ENCODE results near the gene AGPS. TPM values are rescaled to one million over a fixed set of nuclear protein-coding genes. Genes with fewer than 3 reads are reported as not detected.
"Not testable (repeated sequence)": the region's sequence is repeated elsewhere in the genome, so short reads cannot be mapped to it uniquely, and the experiment has no call there.

AGPS gene
- total RNA-seq, 4 donors from 2014 or later = 21.4 to 50.9 (median 34.3) TPM

GRCh38 chr2:177550264-177551200 lies 158.0 kb downstream of the AGPS start:
- Histone ChIP-seq H3K4me1 (peaks cover 0 to 6% (median 0%) of the 10 kb centered on the region in 3 donors), H3K27me3 (no peaks in the 10 kb centered on the region), H3K36me3 (no peaks in the 10 kb centered on the region), H3K27ac (no peak overlapping the region), H3K9me3 (no peaks in the 10 kb centered on the region), H3K4me3 (no peak overlapping the region)
- TF ChIP-seq, protein P1, sequence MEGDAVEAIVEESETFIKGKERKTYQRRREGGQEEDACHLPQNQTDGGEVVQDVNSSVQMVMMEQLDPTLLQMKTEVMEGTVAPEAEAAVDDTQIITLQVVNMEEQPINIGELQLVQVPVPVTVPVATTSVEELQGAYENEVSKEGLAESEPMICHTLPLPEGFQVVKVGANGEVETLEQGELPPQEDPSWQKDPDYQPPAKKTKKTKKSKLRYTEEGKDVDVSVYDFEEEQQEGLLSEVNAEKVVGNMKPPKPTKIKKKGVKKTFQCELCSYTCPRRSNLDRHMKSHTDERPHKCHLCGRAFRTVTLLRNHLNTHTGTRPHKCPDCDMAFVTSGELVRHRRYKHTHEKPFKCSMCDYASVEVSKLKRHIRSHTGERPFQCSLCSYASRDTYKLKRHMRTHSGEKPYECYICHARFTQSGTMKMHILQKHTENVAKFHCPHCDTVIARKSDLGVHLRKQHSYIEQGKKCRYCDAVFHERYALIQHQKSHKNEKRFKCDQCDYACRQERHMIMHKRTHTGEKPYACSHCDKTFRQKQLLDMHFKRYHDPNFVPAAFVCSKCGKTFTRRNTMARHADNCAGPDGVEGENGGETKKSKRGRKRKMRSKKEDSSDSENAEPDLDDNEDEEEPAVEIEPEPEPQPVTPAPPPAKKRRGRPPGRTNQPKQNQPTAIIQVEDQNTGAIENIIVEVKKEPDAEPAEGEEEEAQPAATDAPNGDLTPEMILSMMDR (IDR thresholded peaks at IDR 0.05) = no peak
- TF ChIP-seq POLR2A (IDR thresholded peaks at IDR 0.05) (no peak), POLR2AphosphoS5 (IDR thresholded peaks at IDR 0.05) (no peak), EP300 (IDR thresholded peaks at IDR 0.05) (no peak)
- no peak for ATAC-seq
- 55 to 72% methylated on average over 5 of the region's 5 CpGs for WGBS, 2 donors (ENCODE audit: low coverage in 1 of 2)

DNA sequence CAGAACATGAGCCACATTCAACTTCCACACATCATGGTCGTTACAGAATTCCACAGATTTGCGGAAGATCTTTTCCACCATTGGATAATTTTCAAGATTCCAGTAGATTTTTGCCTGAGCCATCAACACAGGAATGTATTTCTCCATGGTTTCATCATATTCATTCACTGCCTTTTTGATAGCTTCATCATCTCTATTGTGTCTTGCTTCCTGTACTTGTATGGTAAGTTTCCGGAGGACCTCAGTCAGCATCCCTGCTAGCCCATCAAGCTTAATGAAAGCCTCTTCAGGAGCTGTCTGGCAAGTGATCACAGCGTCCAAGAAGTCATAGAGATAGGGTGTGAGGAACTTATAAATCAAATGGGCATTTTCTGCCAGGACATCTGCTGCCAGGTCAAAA lies 158.8 kb downstream of the AGPS start:
- WGBS, 2 donors (ENCODE audit: low coverage in 1 of 2) = 86 to 87% methylated on average over 1 to 2 of the region's 4 CpGs
- H3K36me3 ChIP-seq, H3K4me3 ChIP-seq, H3K4me1 ChIP-seq, H3K27me3 ChIP-seq, H3K27ac ChIP-seq, H3K9me3 ChIP-seq, ATAC-seq: not testable (repeated sequence)

DNA sequence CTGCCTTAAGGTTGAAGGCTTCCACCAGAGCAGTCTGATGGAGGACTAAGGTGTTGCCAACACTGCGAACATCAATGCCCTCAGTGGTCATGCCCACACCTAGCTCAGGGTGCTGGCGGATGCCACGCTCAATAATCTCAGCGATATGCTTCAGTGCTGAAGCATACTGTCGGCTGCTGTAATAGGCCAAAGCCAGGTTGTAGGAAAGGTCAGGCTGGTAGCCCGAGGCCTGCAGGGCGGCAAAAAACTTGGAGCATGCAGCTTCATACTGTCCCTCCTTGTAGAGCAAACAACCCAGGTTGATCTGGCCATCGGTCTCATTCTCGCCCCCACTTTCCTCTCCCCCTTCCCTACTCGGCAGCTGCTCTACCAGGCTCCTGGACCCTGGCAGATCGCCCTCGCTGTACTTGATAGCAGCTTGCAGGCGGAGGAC lies 159.4 kb downstream of the AGPS start:
- H3K4me3 ChIP-seq = peak overlapping the region; percentile 54 to 75
- peaks cover 0 to 6% (median 0%) of the 10 kb centered on the region in 3 donors for H3K4me1 ChIP-seq
- ATAC-seq = no peak
- TF ChIP-seq, protein P1 (IDR thresholded peaks at IDR 0.05) = no peak
- no peak for TF ChIP-seq POLR2A (IDR thresholded peaks at IDR 0.05)
- TF ChIP-seq POLR2AphosphoS5 (IDR thresholded peaks at IDR 0.05) = no peak
- TF ChIP-seq EP300 (IDR thresholded peaks at IDR 0.05) = no peak
- no peaks in the 10 kb centered on the region for H3K27me3 ChIP-seq
- 73 to 83% methylated on average over 1 to 3 of the region's 13 CpGs for WGBS, 2 donors (ENCODE audit: low coverage in 1 of 2)
- H3K9me3 ChIP-seq = no peaks in the 10 kb centered on the region
- no peaks in the 10 kb centered on the region for H3K36me3 ChIP-seq
- H3K27ac ChIP-seq = peak overlapping the region in 2 of 4 donors; percentile 93 to 97

DNA sequence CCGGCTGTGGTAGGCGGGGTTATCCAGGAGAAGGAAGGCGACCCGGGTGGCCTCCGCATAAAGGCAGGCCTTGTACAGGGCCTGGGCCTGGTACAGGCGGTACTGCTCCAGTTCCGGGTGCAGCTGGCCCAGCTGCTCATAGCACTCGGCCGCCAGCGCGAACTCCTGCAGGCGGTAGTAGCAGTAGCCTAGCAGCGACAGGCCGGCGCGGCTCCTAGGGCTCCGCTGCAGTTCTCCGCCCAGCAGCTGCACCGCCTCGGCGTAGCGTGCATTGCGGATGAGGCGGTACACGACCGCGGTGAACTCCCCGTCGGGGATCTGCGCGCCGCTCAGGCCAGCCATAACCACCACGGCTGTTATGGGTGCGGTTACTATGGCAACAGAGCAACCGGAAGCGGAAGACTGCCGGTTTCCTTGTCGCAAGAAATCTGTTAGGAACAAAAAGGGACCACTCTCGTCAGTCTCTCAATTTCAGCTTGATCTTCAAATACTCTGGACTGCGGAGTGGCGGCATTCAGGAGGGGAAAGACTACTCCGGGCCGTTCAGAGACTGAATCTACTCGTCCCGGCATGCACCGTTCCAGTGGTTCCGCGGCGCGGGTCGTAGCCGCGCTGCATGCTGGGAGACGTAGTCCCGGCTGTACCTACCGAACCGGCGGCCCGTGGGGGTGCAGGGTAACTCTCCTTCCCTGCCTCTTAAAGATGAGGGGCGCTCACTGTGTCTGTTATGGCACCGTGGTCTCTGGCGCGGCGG lies 160.0 kb downstream of the AGPS start:
- TF ChIP-seq POLR2AphosphoS5 (IDR thresholded peaks at IDR 0.05) (peak; percentile 7), POLR2A (IDR thresholded peaks at IDR 0.05) (peak in 1 of 2 donors; percentile 16)
- TF ChIP-seq, protein P1 (IDR thresholded peaks at IDR 0.05) = no peak
- WGBS, 2 donors (ENCODE audit: low coverage in 1 of 2) = 0% methylated on average over 2 to 5 of the region's 64 CpGs

DNA sequence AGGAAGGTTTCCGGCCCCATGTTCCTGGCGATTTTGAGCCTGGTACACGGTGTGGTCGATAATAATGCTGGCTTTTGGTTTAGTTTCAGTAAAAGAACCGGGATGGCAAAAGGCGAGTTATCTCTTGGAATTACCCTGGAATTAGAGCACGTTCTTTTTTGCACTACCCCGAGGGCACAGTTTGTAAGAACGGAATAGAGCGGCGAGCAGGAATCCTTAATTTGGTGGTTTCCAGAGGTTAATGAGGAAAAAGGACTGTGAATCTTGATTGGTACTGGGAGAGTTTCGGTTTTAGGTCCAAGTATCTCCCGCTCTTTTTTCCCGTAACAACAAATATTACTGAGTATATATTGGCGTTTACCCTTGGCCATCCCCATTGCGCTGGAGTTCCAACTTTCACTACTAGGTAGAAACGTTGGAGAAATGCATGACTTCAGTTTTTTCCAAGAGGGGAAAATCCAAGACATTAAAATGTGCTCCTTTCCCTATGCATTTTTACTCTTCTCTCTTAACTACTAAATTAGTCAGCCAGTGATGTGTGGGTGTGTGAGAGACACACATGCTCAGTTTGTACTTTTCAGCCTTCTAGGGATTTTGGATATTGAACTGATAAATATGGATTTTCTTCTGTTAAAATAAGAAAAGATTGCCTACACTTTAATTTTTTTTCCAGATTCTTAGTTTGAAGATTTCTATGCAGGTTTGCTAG lies 160.8 kb downstream of the AGPS start:
- Histone ChIP-seq H3K4me1 (peaks cover 0 to 6% (median 0%) of the 10 kb centered on the region in 3 donors), H3K4me3 (peak overlapping the region; percentile 54 to 75), H3K27ac (peak overlapping the region; percentile 50 to 97 (median 91)), H3K36me3 (no peaks in the 10 kb centered on the region), H3K9me3 (no peaks in the 10 kb centered on the region), H3K27me3 (no peaks in the 10 kb centered on the region)
- TF ChIP-seq POLR2A (IDR thresholded peaks at IDR 0.05) (no peak), EP300 (IDR thresholded peaks at IDR 0.05) (no peak), POLR2AphosphoS5 (IDR thresholded peaks at IDR 0.05) (no peak)
- TF ChIP-seq, protein P1 (IDR thresholded peaks at IDR 0.05) = no peak
- 3 to 14% methylated on average over 10 to 11 of the region's 17 CpGs for WGBS, 2 donors (ENCODE audit: low coverage in 1 of 2)
- no peak for ATAC-seq

More for the DNA sequence above, 160.0 kb downstream of the AGPS start:
- no peaks in the 10 kb centered on the region for H3K9me3 ChIP-seq
- H3K27me3 ChIP-seq = no peaks in the 10 kb centered on the region
- H3K36me3 ChIP-seq = no peaks in the 10 kb centered on the region
- ATAC-seq = peak; percentile 97
- peak overlapping the region; percentile 50 to 97 (median 91) for H3K27ac ChIP-seq
- H3K4me3 ChIP-seq = peak overlapping the region; percentile 54 to 75
- H3K4me1 ChIP-seq = peaks cover 0 to 6% (median 0%) of the 10 kb centered on the region in 3 donors

All from gastroesophageal sphincter (tissue), 4 donors.